MCF 10A (cell line): ENCODE data around the gene ZIC1. TPM values are rescaled to one million over a fixed set of nuclear protein-coding genes. Genes with fewer than 3 reads are reported as not detected.

ENCODE experiments used
- BruUV-seq: library from RNA; stranded (reverse); fragments of 400-500 nt; replicated peaks from 2 replicates; lab custom pipeline; 2021; lab: Mats Ljungman, UMichigan
- CTCF ChIA-PET: fragments of 300-600 bp; sonication (Branson Sonifier 250); formaldehyde crosslinking; extraction: SDS; loops from one replicate; lab custom pipeline; 2021; ENCODE audit warnings: antibody characterized with exemption, inconsistent platforms; lab: Yijun Ruan, JAX
- POLR2A ChIA-PET: fragments of 300-600, 350-650 bp; sonication (Branson Sonifier 250); formaldehyde crosslinking; extraction: SDS; loops from one replicate; lab custom pipeline; 2020; ENCODE audit warnings: antibody characterized with exemption, inconsistent platforms; lab: Yijun Ruan, JAX
- DNase-seq: peaks from one replicate; pipeline ENCODE4 v3.0.0-alpha.2; 2018; ENCODE audit not compliant: unreplicated experiment
- H3K27ac Mint-ChIP-seq: one replicate; pipeline ENCODE4 v1.8.0; 2022; ENCODE audit warnings: mild to moderate bottlenecking, low read depth, mixed read lengths; ENCODE audit not compliant: unreplicated experiment
- H3K27me3 Mint-ChIP-seq: one replicate; pipeline ENCODE4 v1.8.0; 2022; ENCODE audit warnings: mixed read lengths; ENCODE audit not compliant: insufficient read depth, unreplicated experiment
- H3K36me3 Mint-ChIP-seq: one replicate; pipeline ENCODE4 v1.8.0; 2022; ENCODE audit warnings: mild to moderate bottlenecking, moderate library complexity, mixed read lengths; ENCODE audit not compliant: insufficient read depth, unreplicated experiment
- H3K4me1 Mint-ChIP-seq: one replicate; pipeline ENCODE4 v1.8.0; 2022; ENCODE audit warnings: mixed read lengths; ENCODE audit not compliant: insufficient read depth, unreplicated experiment
- H3K4me3 Mint-ChIP-seq: one replicate; pipeline ENCODE4 v1.8.0; 2022; ENCODE audit warnings: mild to moderate bottlenecking, moderate library complexity, mixed read lengths; ENCODE audit not compliant: unreplicated experiment
- H3K9me3 Mint-ChIP-seq: one replicate; pipeline ENCODE4 v1.8.0; 2022; ENCODE audit warnings: mixed read lengths; ENCODE audit not compliant: unreplicated experiment
- intact Hi-C: fragments of 100-400 bp; cut with micrococcal nuclease; formaldehyde crosslinking; loops from 2 replicates; pipeline ENCODE4 v1.14.1; 2022
- total RNA-seq: library from RNA; stranded (reverse); gene quantifications from 2 replicates; pipeline ENCODE4 v1.2.3, GENCODE V29; 2022
- TF ChIP-seq, protein P1 (sequence below): fragments of 200-600 bp; IDR thresholded peaks from one replicate; pipeline ENCODE4 v1.8.0; 2022; ENCODE audit warnings: antibody characterized with exemption, mild to moderate bottlenecking; ENCODE audit not compliant: unreplicated experiment

Gene ZIC1
- total RNA-seq, 1 experiment from 2014 or later = not detected

- TF ChIP-seq, protein P1, sequence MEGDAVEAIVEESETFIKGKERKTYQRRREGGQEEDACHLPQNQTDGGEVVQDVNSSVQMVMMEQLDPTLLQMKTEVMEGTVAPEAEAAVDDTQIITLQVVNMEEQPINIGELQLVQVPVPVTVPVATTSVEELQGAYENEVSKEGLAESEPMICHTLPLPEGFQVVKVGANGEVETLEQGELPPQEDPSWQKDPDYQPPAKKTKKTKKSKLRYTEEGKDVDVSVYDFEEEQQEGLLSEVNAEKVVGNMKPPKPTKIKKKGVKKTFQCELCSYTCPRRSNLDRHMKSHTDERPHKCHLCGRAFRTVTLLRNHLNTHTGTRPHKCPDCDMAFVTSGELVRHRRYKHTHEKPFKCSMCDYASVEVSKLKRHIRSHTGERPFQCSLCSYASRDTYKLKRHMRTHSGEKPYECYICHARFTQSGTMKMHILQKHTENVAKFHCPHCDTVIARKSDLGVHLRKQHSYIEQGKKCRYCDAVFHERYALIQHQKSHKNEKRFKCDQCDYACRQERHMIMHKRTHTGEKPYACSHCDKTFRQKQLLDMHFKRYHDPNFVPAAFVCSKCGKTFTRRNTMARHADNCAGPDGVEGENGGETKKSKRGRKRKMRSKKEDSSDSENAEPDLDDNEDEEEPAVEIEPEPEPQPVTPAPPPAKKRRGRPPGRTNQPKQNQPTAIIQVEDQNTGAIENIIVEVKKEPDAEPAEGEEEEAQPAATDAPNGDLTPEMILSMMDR = no peak
- ChIA-PET CTCF (no interaction called here), POLR2A (no interaction called here)
- no peak for DNase-seq
- H3K4me3 Mint-ChIP-seq = no peak overlapping the region
- H3K4me1 Mint-ChIP-seq = no peaks in the 10 kb centered on the region
- BruUV-seq = no TSS peak
- no peaks in the 10 kb centered on the region for H3K36me3 Mint-ChIP-seq
- H3K27me3 Mint-ChIP-seq = peaks cover 40% of the 10 kb centered on the region
- H3K9me3 Mint-ChIP-seq = peaks cover 22% of the 10 kb centered on the region
- intact Hi-C loops = no loop called here
- no peak overlapping the region for H3K27ac Mint-ChIP-seq
Measured at GRCh38 chr3:147407114-147407497, 2.1 kb upstream of the ZIC1 start.

DNA sequence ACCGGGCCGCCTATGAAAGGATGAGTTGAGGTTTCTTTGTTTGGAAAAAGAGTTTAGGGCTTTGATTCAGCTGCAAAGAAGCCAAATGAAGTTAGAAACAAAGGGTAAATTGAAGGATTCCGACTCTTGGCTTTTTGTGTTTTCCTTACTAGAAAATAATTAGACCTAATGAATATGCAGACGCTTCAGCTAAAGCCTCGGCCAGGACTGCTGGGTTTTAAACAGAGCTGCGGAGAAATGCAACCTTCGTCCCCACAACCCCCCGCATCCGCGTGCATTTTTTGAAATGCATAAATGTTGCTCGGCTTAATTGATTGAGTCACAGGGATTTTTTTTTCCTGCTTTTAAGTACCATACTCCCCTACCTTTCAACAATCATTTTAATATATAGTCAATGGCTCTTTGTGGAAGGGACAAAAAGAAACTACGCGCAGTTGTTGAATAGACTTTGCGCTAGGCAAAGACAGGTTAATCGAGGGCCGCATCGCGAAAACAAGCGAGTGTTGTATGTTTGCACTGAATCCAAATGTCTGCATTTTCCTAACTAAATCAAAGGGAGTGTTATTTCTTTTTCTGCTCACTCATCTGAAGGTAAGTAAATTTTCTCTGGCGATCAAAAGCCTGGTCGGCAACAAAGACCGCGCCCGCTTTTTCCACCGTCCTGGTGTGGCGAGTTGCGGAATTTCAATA lies 1.5 kb upstream of the ZIC1 start:
- Mint-ChIP-seq H3K9me3 (peaks cover 22% of the 10 kb centered on the region), H3K27me3 (peaks cover 40% of the 10 kb centered on the region), H3K27ac (no peak overlapping the region), H3K4me1 (no peaks in the 10 kb centered on the region), H3K36me3 (no peaks in the 10 kb centered on the region), H3K4me3 (no peak overlapping the region)
- no TSS peak for BruUV-seq
- ChIA-PET CTCF (no interaction called here), POLR2A (no interaction called here)
- no peak for DNase-seq
- intact Hi-C loops = no loop called here
- TF ChIP-seq, protein P1 = no peak

DNA sequence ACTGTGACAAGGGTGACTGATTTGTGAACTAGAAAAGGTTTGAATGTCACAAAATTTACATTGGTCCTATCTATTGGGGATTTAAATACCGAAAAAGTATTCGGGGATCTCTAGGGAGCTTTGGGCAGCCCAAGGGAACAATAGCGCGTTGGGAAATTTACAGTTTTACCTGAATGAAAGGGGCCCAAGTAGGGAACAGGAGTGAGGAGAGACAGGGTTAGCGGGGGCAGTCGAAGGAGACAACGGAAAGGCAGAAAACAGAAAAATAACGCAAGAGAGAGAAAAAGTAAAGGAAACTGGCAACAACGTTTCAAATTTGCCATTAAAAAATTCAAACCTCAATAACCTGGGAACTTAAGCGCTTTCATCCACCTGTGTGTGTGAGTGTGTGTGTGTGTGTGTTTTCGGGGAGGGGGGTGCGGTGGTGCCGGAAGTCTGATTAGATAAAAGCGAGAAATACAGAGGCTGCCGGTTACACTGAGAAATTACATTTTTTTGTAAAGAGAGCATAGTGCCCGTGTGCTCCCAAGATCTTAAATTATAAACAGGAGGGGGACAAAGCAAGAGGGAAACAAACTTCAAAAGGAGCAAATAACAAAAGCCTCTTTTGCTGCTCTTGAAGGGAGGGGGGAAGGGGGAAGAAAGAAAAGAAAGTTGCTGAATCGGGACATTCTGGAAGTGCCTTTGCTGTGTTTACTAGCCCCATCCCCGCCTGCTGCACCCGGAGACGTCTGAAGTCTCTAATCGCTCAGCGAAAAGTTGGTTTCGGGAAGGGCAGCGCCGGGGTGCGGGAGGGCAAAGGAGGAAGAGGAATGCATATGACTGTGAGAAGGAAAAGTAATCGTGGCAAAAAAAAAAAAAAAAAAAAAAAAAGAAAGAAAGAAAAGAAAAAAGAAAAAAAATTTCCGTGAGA lies 721 bp upstream of the ZIC1 start:
- POLR2A ChIA-PET = no interaction called here
- Mint-ChIP-seq H3K4me1 (no peaks in the 10 kb centered on the region), H3K4me3 (no peak overlapping the region), H3K27me3 (peaks cover 47% of the 10 kb centered on the region), H3K36me3 (no peaks in the 10 kb centered on the region), H3K9me3 (peaks cover 22% of the 10 kb centered on the region), H3K27ac (no peak overlapping the region)
- DNase-seq = no peak
- CTCF ChIA-PET = no interaction called here
- no TSS peak for BruUV-seq
- intact Hi-C loops = no loop called here
- TF ChIP-seq, protein P1 = no peak

- TF ChIP-seq, protein P1 = no peak
- H3K36me3 Mint-ChIP-seq = no peaks in the 10 kb centered on the region
- ChIA-PET CTCF (no interaction called here), POLR2A (interaction anchor here (0.6 kb wide), 1 partner anchor 57 kb away, joined by 3 read pairs; no protein-coding TSS in a partner anchor)
- intact Hi-C loops = no loop called here
- peaks cover 22% of the 10 kb centered on the region for H3K9me3 Mint-ChIP-seq
- BruUV-seq = no TSS peak
- no peak for DNase-seq
- H3K4me3 Mint-ChIP-seq = no peak overlapping the region
- H3K27me3 Mint-ChIP-seq = peaks cover 52% of the 10 kb centered on the region
- no peaks in the 10 kb centered on the region for H3K4me1 Mint-ChIP-seq
- no peak overlapping the region for H3K27ac Mint-ChIP-seq
Measured at GRCh38 chr3:147410116-147410525, 956 bp downstream of the ZIC1 start.
